Ammon's horn (tissue), 1 donor: ENCODE data around the gene SBK1.
"Not testable (repeated sequence)": the region's sequence is repeated elsewhere in the genome, so short reads cannot be mapped to it uniquely, and the experiment has no call there.

ENCODE experiments used
- DNase-seq: peaks from one replicate; pipeline ENCODE4 v3.0.0-alpha.2; 2016; ENCODE audit warnings: low spot score

Gene SBK1

GRCh38 chr16:28308794-28309584, 16.7 kb downstream of the SBK1 start:
- DNase-seq, result no peak

GRCh38 chr16:28309811-28310311, 17.5 kb downstream of the SBK1 start:
- no peak for DNase-seq

GRCh38 chr16:28310796-28311195, 18.5 kb downstream of the SBK1 start:
- no peak for DNase-seq

- no peak for DNase-seq
These were observed 19.1 kb downstream of the SBK1 start for GRCh38 chr16:28311413-28311812.

GRCh38 chr16:28311913-28312312, 19.6 kb downstream of the SBK1 start:
- DNase-seq, result no peak

- no peak for DNase-seq
These were observed 20.0 kb downstream of the SBK1 start for GRCh38 chr16:28312327-28312726.

GRCh38 chr16:28313587-28313986, 21.3 kb downstream of the SBK1 start:
- DNase-seq, result peak; percentile 49

- no peak for DNase-seq
These were observed 23.7 kb downstream of the SBK1 start for GRCh38 chr16:28316054-28316453.

- DNase-seq, result peak; percentile 67
These were observed 24.9 kb downstream of the SBK1 start for GRCh38 chr16:28317040-28317880.

GRCh38 chr16:28318042-28318744, 25.9 kb downstream of the SBK1 start:
- DNase-seq, result no peak

- no peak for DNase-seq
These were observed 27.2 kb downstream of the SBK1 start for GRCh38 chr16:28319476-28320022.

- no peak for DNase-seq
These were observed 27.8 kb downstream of the SBK1 start for GRCh38 chr16:28320023-28320561.

- no peak for DNase-seq
These were observed 28.4 kb downstream of the SBK1 start for GRCh38 chr16:28320741-28321140.

- no peak for DNase-seq
These were observed 29.5 kb downstream of the SBK1 start for GRCh38 chr16:28321700-28322411.

- DNase-seq, result no peak
These were observed 32.0 kb downstream of the SBK1 start for GRCh38 chr16:28324235-28324886.

- no peak for DNase-seq
These were observed 32.6 kb downstream of the SBK1 start for GRCh38 chr16:28324887-28325279.

GRCh38 chr16:28326881-28327610, 34.7 kb downstream of the SBK1 start:
- peak; percentile 39 for DNase-seq

GRCh38 chr16:28330232-28330631, 37.9 kb downstream of the SBK1 start:
- DNase-seq, result peak; percentile 50

GRCh38 chr16:28330981-28331380, 38.7 kb downstream of the SBK1 start:
- not testable (repeated sequence) for DNase-seq

- DNase-seq, result not testable (repeated sequence)
These were observed 40.3 kb downstream of the SBK1 start for GRCh38 chr16:28332632-28333031.
